HG02852 (cell line): Measurements from ENCODE around the gene BICD2.

Source experiments
- ATAC-seq: cut with Tn5 transposase; IDR thresholded peaks from one replicate; pipeline ENCODE4 v1.9.1; 2021; ENCODE audit warnings: mild to moderate bottlenecking, moderate library complexity; ENCODE audit not compliant: unreplicated experiment

BICD2 gene

DNA sequence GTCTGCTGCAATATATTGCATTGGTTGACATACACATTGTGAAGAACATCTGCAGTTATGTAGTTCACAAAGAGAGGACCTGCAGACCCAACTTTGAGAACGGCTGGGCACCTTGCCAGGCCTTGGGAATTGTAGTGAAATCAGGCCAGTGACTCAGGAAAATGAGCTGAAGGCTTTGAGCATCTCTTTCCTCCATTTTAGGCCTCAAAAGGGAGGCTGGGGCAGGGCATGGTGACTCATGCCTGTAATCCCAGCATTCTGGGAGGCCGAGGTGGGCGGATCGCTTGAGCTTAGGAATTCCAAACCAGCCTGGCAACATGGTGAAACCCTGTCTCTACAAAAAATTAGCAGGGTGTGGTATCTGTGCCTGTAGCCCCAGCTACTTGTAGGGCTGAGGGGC is 93.3 kb downstream of the BICD2 start:
- no peak for ATAC-seq

- ATAC-seq: peak; percentile 94
These were observed 94.5 kb downstream of the BICD2 start, which contains the start of gene IPPK for GRCh38 chr9:92669890-92670708. Gene IPPK (minus strand): TSS chr9:92670131. CDS start chr9:92669988, 143 bp downstream.

DNA sequence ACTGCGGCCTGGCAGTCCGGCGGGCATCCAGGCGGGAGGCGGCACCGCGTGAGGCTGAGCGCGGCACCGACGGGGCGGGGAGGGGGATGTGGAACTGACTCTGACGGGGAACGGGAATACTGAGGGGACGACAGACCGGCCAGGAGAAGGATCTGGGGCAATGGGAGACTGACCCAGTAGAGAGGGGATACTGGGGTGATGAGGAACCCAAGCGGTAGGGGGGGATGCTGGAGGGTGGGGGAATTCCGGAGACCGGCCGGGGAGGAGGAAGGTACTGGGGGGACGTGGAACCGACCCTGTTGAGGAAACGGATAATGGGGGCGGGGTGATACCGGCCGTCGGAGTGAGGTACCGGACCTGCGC is 95.1 kb downstream of the BICD2 start:
- peak; percentile 1 for ATAC-seq

GRCh38 chr9:92668746-92669526 is 95.7 kb downstream of the BICD2 start:
- ATAC-seq: no peak

DNA sequence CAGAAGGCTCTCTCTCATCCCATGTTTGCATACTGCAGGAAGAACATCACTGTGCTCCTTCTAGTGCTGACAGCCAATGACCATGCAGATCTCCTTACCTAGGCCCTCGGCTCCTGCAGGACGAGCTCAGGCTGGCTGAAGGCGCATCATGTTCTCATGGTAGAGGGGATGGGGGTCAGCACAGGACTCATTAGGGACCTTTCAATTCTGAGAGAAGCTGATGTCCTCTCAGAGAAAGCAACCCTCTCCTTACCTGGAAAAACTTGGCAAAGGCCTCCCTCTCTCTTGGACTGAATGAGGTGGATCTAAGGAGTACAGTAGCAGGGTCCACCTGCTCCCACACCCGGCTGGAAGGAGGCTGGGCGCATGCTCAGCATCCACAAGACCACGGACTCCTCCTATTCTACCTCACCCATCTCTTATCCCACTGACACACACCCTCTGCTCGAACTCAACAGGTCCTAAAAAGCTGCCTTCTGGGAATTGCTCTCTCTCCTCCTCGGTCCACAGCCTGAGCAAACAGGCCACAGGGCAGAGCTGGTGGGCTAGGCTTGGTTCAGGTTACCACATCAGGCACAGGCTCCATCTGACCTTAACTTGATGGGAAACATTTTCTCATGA is 97.6 kb downstream of the BICD2 start:
- no peak for ATAC-seq

GRCh38 chr9:92666236-92666635 is 98.4 kb downstream of the BICD2 start:
- ATAC-seq: no peak

- no peak for ATAC-seq
These were observed 98.8 kb downstream of the BICD2 start for GRCh38 chr9:92665836-92666235.

- ATAC-seq: peak; percentile 56
These were observed 100.1 kb downstream of the BICD2 start for GRCh38 chr9:92664394-92665152.

DNA sequence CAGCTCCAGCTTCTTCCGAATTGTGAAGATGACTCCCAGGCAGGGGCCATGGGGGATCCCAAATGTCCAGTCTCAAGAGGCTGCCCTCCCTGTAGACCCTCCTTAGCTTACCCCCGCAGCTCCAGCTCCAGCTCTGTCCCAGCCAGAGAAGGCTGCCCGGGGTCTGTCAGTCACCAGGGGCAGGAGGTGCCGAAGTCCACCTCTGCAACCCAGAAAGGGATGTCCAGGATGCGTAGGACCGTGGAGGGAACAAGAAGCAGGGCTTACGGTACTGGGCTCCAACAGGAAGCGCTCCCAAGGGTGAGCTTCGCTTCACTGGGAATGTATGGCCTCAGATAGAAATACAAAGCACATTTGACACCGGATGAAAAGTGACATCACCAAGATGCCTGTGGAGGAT is 100.7 kb downstream of the BICD2 start:
- ATAC-seq: no peak

DNA sequence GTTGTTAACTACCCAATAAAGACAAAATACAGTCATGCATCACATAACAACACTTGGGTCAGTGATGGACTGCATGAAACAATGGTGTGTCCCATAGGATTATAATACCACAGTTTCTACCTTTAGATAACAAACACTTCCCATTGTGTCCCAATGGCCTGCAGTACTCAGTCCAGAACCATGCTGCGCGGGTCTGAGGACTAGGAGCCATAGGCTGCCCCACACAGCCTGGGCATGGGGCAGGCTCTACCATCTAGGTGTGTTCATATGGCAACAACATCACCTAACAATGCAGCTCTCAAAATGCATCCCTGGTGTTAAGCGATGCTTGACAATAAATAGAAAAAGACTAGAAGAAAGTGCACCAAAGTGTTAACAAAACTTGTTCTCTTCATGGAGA is 101.5 kb downstream of the BICD2 start:
- ATAC-seq: no peak

- ATAC-seq: no peak
These were observed 102.9 kb downstream of the BICD2 start for GRCh38 chr9:92661743-92662142.
